Ascending aorta (tissue), 2 donors: ENCODE data around the gene LOXL4. TPM values are rescaled to one million over a fixed set of nuclear protein-coding genes. Genes with fewer than 3 reads are reported as not detected.

ENCODE experiments used
- DNase-seq, 2 donors: peaks; one replicate each; pipeline ENCODE4 v3.0.0-alpha.2; 2019; ENCODE audit warnings: low spot score in 2 of 2
- H3K27ac ChIP-seq, 2 donors: fragments of 200-600 bp; sonication (generic); one replicate each; pipeline ENCODE4 v1.5.1; 2016 to 2017; ENCODE audit warnings: mild to moderate bottlenecking in 1 of 2
- H3K27me3 ChIP-seq: fragments of 200-600 bp; sonication (generic); one replicate; pipeline ENCODE4 v1.5.1; 2017
- H3K36me3 ChIP-seq, 2 donors: fragments of 200-600 bp; sonication (generic); one replicate each; pipeline ENCODE4 v1.5.1; 2016
- H3K4me1 ChIP-seq, 2 donors: fragments of 200-600 bp; sonication (generic); one replicate each; pipeline ENCODE4 v1.5.1; 2016 to 2017; ENCODE audit warnings: mild to moderate bottlenecking in 1 of 2
- H3K4me3 ChIP-seq, 2 donors: fragments of 200-600 bp; sonication (generic); one replicate each; pipeline ENCODE4 v1.5.1; 2016 to 2017; ENCODE audit warnings: mild to moderate bottlenecking in 1 of 2
- H3K9me3 ChIP-seq, 2 donors: fragments of 200-600 bp; sonication (generic); one replicate each; pipeline ENCODE4 v1.5.1; 2016
- CTCF ChIP-seq, 3 experiments: fragments of 200-600 bp in 2 of 3; fragments of 450-650 bp in 1 of 3; sonication (generic) in 2 of 3; IDR thresholded peaks; one replicate each; pipeline ENCODE4 v1.5.1; 2016 to 2019; ENCODE audit warnings: antibody characterized with exemption in 3 of 3, mild to moderate bottlenecking in 1 of 3, moderate library complexity in 1 of 3
- intact Hi-C: fragments of 100-400 bp; cut with DNase I; formaldehyde crosslinking; loops from one replicate; pipeline ENCODE4 v1.15.1; 2023
- total RNA-seq: library from RNA; depleted of rRNA; stranded (reverse); fragments of >200 nt; gene quantifications from one replicate; pipeline ENCODE4 v1.1.0, GENCODE V29; 2016

Gene LOXL4
- total RNA-seq, 1 donor from 2014 or later, result 3.7 TPM

GRCh38 chr10:98217801-98218200, 50.2 kb downstream of the LOXL4 start:
- H3K27me3 ChIP-seq, result no peaks in the 10 kb centered on the region
- H3K36me3 ChIP-seq, result no peaks in the 10 kb centered on the region
- no peak for DNase-seq
- no peak for TF ChIP-seq CTCF (IDR thresholded peaks at IDR 0.05)
- H3K4me1 ChIP-seq, result no peaks in the 10 kb centered on the region
- no peak overlapping the region for H3K4me3 ChIP-seq
- intact Hi-C loops, result no loop called here
- no peak overlapping the region for H3K27ac ChIP-seq
- peaks cover 8 to 17% of the 10 kb centered on the region in 2 donors for H3K9me3 ChIP-seq

- intact Hi-C loops, result no loop called here
Observed at GRCh38 chr10:98215373-98215772, 52.6 kb downstream of the LOXL4 start.

GRCh38 chr10:98213740-98214139, 54.3 kb downstream of the LOXL4 start:
- Histone ChIP-seq H3K36me3 (peaks cover 0 to 11% of the 10 kb centered on the region in 2 donors), H3K4me1 (no peaks in the 10 kb centered on the region), H3K27me3 (no peaks in the 10 kb centered on the region), H3K27ac (no peak overlapping the region), H3K4me3 (no peak overlapping the region), H3K9me3 (peaks cover 0 to 7% of the 10 kb centered on the region in 2 donors)
- DNase-seq, result no peak
- intact Hi-C loops, result no loop called here
- no peak for TF ChIP-seq CTCF (IDR thresholded peaks at IDR 0.05)

More at GRCh38 chr10:98215373-98215772, 52.6 kb downstream of the LOXL4 start:
- no peaks in the 10 kb centered on the region for H3K4me1 ChIP-seq
- no peak overlapping the region for H3K27ac ChIP-seq
- peaks cover 8 to 17% of the 10 kb centered on the region in 2 donors for H3K9me3 ChIP-seq
- DNase-seq, result no peak
- TF ChIP-seq CTCF (IDR thresholded peaks at IDR 0.05), result no peak
- no peaks in the 10 kb centered on the region for H3K36me3 ChIP-seq
- H3K4me3 ChIP-seq, result no peak overlapping the region
- H3K27me3 ChIP-seq, result no peaks in the 10 kb centered on the region

GRCh38 chr10:98212196-98212595, 55.8 kb downstream of the LOXL4 start:
- intact Hi-C loops, result no loop called here
- no peak for TF ChIP-seq CTCF (IDR thresholded peaks at IDR 0.05)
- H3K27ac ChIP-seq, result no peak overlapping the region
- H3K4me3 ChIP-seq, result no peak overlapping the region
- peaks cover 0 to 16% of the 10 kb centered on the region in 2 donors for H3K36me3 ChIP-seq
- DNase-seq, result no peak
- H3K4me1 ChIP-seq, result no peaks in the 10 kb centered on the region
- peaks cover 0 to 2% of the 10 kb centered on the region in 2 donors for H3K9me3 ChIP-seq
- no peaks in the 10 kb centered on the region for H3K27me3 ChIP-seq

- Histone ChIP-seq H3K27me3 (no peaks in the 10 kb centered on the region), H3K27ac (no peak overlapping the region), H3K9me3 (no peaks in the 10 kb centered on the region), H3K4me3 (no peak overlapping the region), H3K4me1 (no peaks in the 10 kb centered on the region), H3K36me3 (peaks cover 0 to 16% of the 10 kb centered on the region in 2 donors)
- intact Hi-C loops, result no loop called here
- DNase-seq, result no peak
- no peak for TF ChIP-seq CTCF (IDR thresholded peaks at IDR 0.05)
Observed at GRCh38 chr10:98209441-98209840, 58.6 kb downstream of the LOXL4 start.

- intact Hi-C loops, result no loop called here
- H3K4me3 ChIP-seq, result no peak overlapping the region
- H3K27me3 ChIP-seq, result no peaks in the 10 kb centered on the region
- no peaks in the 10 kb centered on the region for H3K9me3 ChIP-seq
- DNase-seq, result no peak
- TF ChIP-seq CTCF (IDR thresholded peaks at IDR 0.05), result no peak
- H3K36me3 ChIP-seq, result peaks cover 0 to 16% of the 10 kb centered on the region in 2 donors
- no peak overlapping the region for H3K27ac ChIP-seq
- H3K4me1 ChIP-seq, result no peaks in the 10 kb centered on the region
Observed at GRCh38 chr10:98208925-98209324, 59.1 kb downstream of the LOXL4 start.
